K562 (cell line): ENCODE data around the gene FSCN2. TPM values are rescaled to one million over a fixed set of nuclear protein-coding genes. Genes with fewer than 3 reads are reported as not detected.

Source experiments
- ATAC-seq: fragments of 200-7000 bp; cut with Tn5 transposase; 3 replicates; pipeline ENCODE4 v1.9.1; 2020; ENCODE audit warnings: moderate library complexity
- BruUV-seq: library from RNA; stranded (reverse); fragments of 400-500 nt; replicated peaks from 2 replicates; lab custom pipeline; 2021; lab: Mats Ljungman, UMichigan
- CTCF ChIA-PET: fragments of 300-600 bp; formaldehyde crosslinking; extraction: SDS; loops from one replicate; lab custom pipeline; 2021; ENCODE audit warnings: low intra/inter-chr PET ratio; lab: Yijun Ruan, JAX
- POLR2A ChIA-PET: fragments of 300-600, 350-650 bp; sonication (Branson Sonifier 250); formaldehyde crosslinking; extraction: SDS; loops from one replicate; lab custom pipeline; 2021; ENCODE audit warnings: antibody characterized with exemption, inconsistent platforms; lab: Yijun Ruan, JAX
- DNase-seq, 4 experiments: peaks; one replicate each; pipeline versions ENCODE4 v3.0.0 to v3.0.0-alpha.2; 2011 to 2018; ENCODE audit warnings: low spot score in 3 of 4, mixed read lengths in 3 of 4; ENCODE audit errors: extremely low read depth in 1 of 4
- FAIRE-seq: peaks from 2 replicates; lab custom pipeline; 2011; peaks lifted over from hg19 to GRCh38; lab: Jason Lieb, UNC
- H2AFZ ChIP-seq: 2 replicates; pipeline ENCODE4 v1.6.0; 2011; ENCODE audit warnings: low read depth, low read length, control low read depth, inconsistent platforms
- H3K27ac ChIP-seq: fragments of 200-600 bp; 3 replicates; pipeline ENCODE4 v1.8.0; 2011; ENCODE audit warnings: low read depth, mild to moderate bottlenecking, control low read depth, inconsistent platforms, low read length, moderate library complexity, mixed read lengths; ENCODE audit errors: extremely low read depth
- H3K27me3 ChIP-seq, 2 experiments: fragments of 300-600 bp in 1 of 2; 2 replicates in 1 of 2; 3 replicates in 1 of 2; pipeline versions ENCODE4 v1.6.0 to v1.8.0; 2011; ENCODE audit warnings: inconsistent platforms in 2 of 2, low read length in 2 of 2, mild to moderate bottlenecking in 1 of 2, mixed read lengths in 1 of 2, moderate library complexity in 1 of 2; ENCODE audit not compliant: control insufficient read depth in 2 of 2, insufficient read depth in 2 of 2
- H3K36me3 ChIP-seq: fragments of 300-600 bp; 3 replicates; pipeline ENCODE4 v1.8.0; 2011; ENCODE audit warnings: mild to moderate bottlenecking, low read length, inconsistent platforms; ENCODE audit not compliant: control insufficient read depth, insufficient read depth
- H3K4me1 ChIP-seq, 2 experiments: fragments of 200-600 bp in 1 of 2; replicated peaks in 1 of 2; 2 replicates in 1 of 2; 3 replicates in 1 of 2; pipeline versions ENCODE4 v1.5.1 to v1.8.0; 2011; ENCODE audit warnings: inconsistent platforms in 2 of 2, low read length in 2 of 2, mild to moderate bottlenecking in 1 of 2, mixed read lengths in 1 of 2, moderate library complexity in 1 of 2; ENCODE audit not compliant: control insufficient read depth in 2 of 2, insufficient read depth in 2 of 2
- H3K4me2 ChIP-seq: 2 replicates; pipeline ENCODE4 v1.6.1; 2011; ENCODE audit warnings: low read length, control low read depth, inconsistent platforms, mixed read lengths; ENCODE audit not compliant: insufficient read depth
- H3K4me3 ChIP-seq: fragments of 200-600 bp; sonication (generic), shearing (Covaris generic); 2 replicates; pipeline ENCODE4 v1.5.1; 2016; ENCODE audit warnings: control low read depth, inconsistent platforms
- H3K79me2 ChIP-seq: fragments of 200-600 bp; 3 replicates; pipeline ENCODE4 v1.8.0; 2011; ENCODE audit warnings: low read length, inconsistent platforms; ENCODE audit not compliant: control insufficient read depth, insufficient read depth
- H3K9ac ChIP-seq, 2 experiments: 2 replicates each; pipeline versions ENCODE4 v1.6.0 to v1.6.1; 2011; ENCODE audit warnings: low read depth in 2 of 2, low read length in 2 of 2, control low read depth in 1 of 2, inconsistent platforms in 1 of 2, mild to moderate bottlenecking in 1 of 2, mixed read lengths in 1 of 2; ENCODE audit not compliant: insufficient read depth in 1 of 2
- H3K9me1 ChIP-seq: one replicate; pipeline ENCODE4 v1.6.0; 2011; ENCODE audit warnings: inconsistent platforms, mild to moderate bottlenecking, low read length, moderate library complexity; ENCODE audit not compliant: control insufficient read depth, insufficient read depth
- H3K9me3 ChIP-seq: replicated peaks from 2 replicates; pipeline ENCODE4 v1.5.1; 2011; ENCODE audit warnings: low read depth, low read length, inconsistent platforms; ENCODE audit not compliant: control insufficient read depth, insufficient read depth
- H4K20me1 ChIP-seq: replicated peaks from 2 replicates; pipeline ENCODE4 v1.6.1; 2011; ENCODE audit warnings: low read length, inconsistent platforms, mixed read lengths; ENCODE audit not compliant: control insufficient read depth, insufficient read depth
- CBX1 ChIP-seq: sonication (generic); IDR thresholded peaks from 2 replicates; pipeline ENCODE4 v1.6.1; 2016; ENCODE audit warnings: antibody characterized with exemption, low read depth, mild to moderate bottlenecking
- FOXM1 ChIP-seq, 2 experiments: fragments of 450-650 bp in 1 of 2; sonication (generic) in 1 of 2; formaldehyde crosslinking in 1 of 2; IDR thresholded peaks; 2 replicates each; pipeline versions ENCODE4 v1.6.1 to v1.9.0; 2017 to 2022; ENCODE audit warnings: low read depth in 2 of 2, mild to moderate bottlenecking in 2 of 2, missing genetic modification reagents in 1 of 2, moderate library complexity in 1 of 2
- JUND ChIP-seq, 2 experiments: IDR thresholded peaks; 2 replicates in 1 of 2; 3 replicates in 1 of 2; pipeline ENCODE4 v1.6.1; 2011; ENCODE audit warnings: borderline replicate concordance in 2 of 2, low read depth in 2 of 2, low read length in 2 of 2, improper control_type of control experiment in 1 of 2, missing biosample characterization in 1 of 2, missing genetic modification characterization in 1 of 2, missing genetic modification reagents in 1 of 2
- NFIC ChIP-seq: fragments of 450-650 bp; IDR thresholded peaks from 2 replicates; pipeline ENCODE4 v1.6.1; 2017; ENCODE audit warnings: mild to moderate bottlenecking, inconsistent platforms
- PRMT5 ChIP-seq: sonication (generic); formaldehyde crosslinking; IDR thresholded peaks from 2 replicates; pipeline ENCODE4 v1.5.0; 2020; ENCODE audit warnings: missing genetic modification reagents
- ZBTB17 ChIP-seq: fragments of 450-650 bp; formaldehyde crosslinking; IDR thresholded peaks from 2 replicates; pipeline ENCODE4 v1.4.0; 2020; ENCODE audit warnings: mild to moderate bottlenecking
- ZKSCAN3 ChIP-seq: fragments of 250-450 bp; sonication (Bioruptor Pico); IDR thresholded peaks from 2 replicates; pipeline ENCODE4 v1.4.0; 2020
- WGBS: fragments of 100-300 bp; shearing (Covaris generic); methylation state at CpG from one replicate; pipeline ENCODE4 v1.1.6; 2016; ENCODE audit warnings: low coverage, mixed read lengths; ENCODE audit not compliant: insufficient coverage; ENCODE audit errors: missing lambda C conversion rate; 5-methylcytosine and 5-hydroxymethylcytosine counted together
- in situ Hi-C: fragments of 300-500 bp; cut with MboI; formaldehyde crosslinking; loops from 4 replicates; pipeline ENCODE4 v1.15.0; 2018; ENCODE audit warnings: inconsistent platforms, mixed read lengths
- intact Hi-C: fragments of 100-400 bp; cut with micrococcal nuclease; formaldehyde crosslinking; loops from 2 replicates; pipeline ENCODE4 v1.14.2; 2022
- polyA plus RNA-seq, 8 experiments: library from polyadenylated mRNA; depleted of rRNA in 4 of 8; stranded (reverse) in 5 of 8; unstranded in 3 of 8; fragments of >200 nt; fragmentation: Nextera tagmentation in 2 of 8; fragmentation: Illumina TruSeq in 1 of 8; extraction: Ambion mirVana in 2 of 8; extraction: Trizol in 1 of 8; gene quantifications; 2 replicates each; pipeline versions ENCODE4 v1.2.1 to v1.2.3, GENCODE V29; 2011 to 2014; ENCODE audit warnings: inconsistent platforms in 1 of 8, missing spikeins in 1 of 8
- total RNA-seq, 7 experiments: library from RNA; depleted of rRNA in 6 of 7; stranded (reverse); fragments of >200 nt in 6 of 7; fragmentation: Illumina TruSeq in 2 of 7; extraction: Trizol in 2 of 7; gene quantifications; 2 replicates each; pipeline versions ENCODE4 v1.2.1 to v1.2.3, GENCODE V29; 2011 to 2021; ENCODE audit warnings: low replicate concordance in 1 of 7
- TF ChIP-seq, protein P1 (sequence below): IDR thresholded peaks from 2 replicates; pipeline ENCODE4 v1.6.1; 2012; ENCODE audit warnings: low read depth, low read length, improper control_type of control experiment, borderline replicate concordance
- TF ChIP-seq, protein P2 (sequence below): IDR thresholded peaks from 2 replicates; pipeline ENCODE4 v1.6.1; 2014; ENCODE audit warnings: antibody characterized with exemption
- TF ChIP-seq, protein P3 (sequence below): fragments of 150-350 bp; conservative IDR thresholded peaks from 2 replicates; pipeline ENCODE4 v1.6.1; 2014; ENCODE audit warnings: low read length
- TF ChIP-seq, protein P4 (sequence below): sonication (generic); formaldehyde crosslinking; IDR thresholded peaks from 2 replicates; pipeline ENCODE4 v1.8.1; 2023; ENCODE audit warnings: mild to moderate bottlenecking, missing genetic modification reagents
- TF ChIP-seq, protein P5 (sequence below): fragments of 250-450 bp; sonication (Bioruptor Pico); IDR thresholded peaks from 2 replicates; pipeline ENCODE4 v1.8.0; 2022; ENCODE audit warnings: inconsistent platforms

The FSCN2 gene
- total and polyA plus RNA-seq, 9 of the 15 experiments (the other 6 are each of a cell fraction or from before 2014, with no cell fraction given): 0.08 TPM; not detected in 8

DNA sequence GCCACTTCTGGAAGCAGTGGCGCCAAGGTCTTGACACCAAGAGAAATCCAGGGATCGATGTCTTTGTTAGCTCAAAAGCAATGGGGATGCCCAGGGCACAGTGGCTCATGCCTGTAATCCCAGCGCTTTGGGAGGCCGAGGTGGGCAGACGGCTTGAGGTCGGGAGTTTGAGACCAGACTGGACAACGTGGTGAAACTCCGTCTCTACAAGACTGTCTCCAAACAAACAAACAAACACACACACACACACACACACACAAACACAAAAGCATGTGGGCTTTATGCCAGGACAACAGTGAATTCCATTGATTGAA is 46.4 kb downstream of the FSCN2 start:
- BruUV-seq: no TSS peak
- Histone ChIP-seq H3K4me3 (no peak overlapping the region), H3K4me1 (peaks cover 0 to 9% of the 10 kb centered on the region in 2 experiments; a peak in 3 of 5 replicates), H3K36me3 (peaks cover 94% of the 10 kb centered on the region), H3K9me1 (no peaks in the 10 kb centered on the region), H3K9ac (no peak overlapping the region), H3K27me3 (no peaks in the 10 kb centered on the region), H4K20me1 (peaks cover 3% of the 10 kb centered on the region; the same call in 1 of the 2 replicates), H2AFZ (no peak overlapping the region), H3K9me3 (no peaks in the 10 kb centered on the region), H3K79me2 (peaks cover 2% of the 10 kb centered on the region; the same call in 1 of the 3 replicates), H3K4me2 (no peak overlapping the region), H3K27ac (no peak overlapping the region)
- ATAC-seq: no peak
- in situ Hi-C loops (no loop called here), intact Hi-C loops (no loop called here)
- FAIRE-seq: no peak
- POLR2A ChIA-PET: no interaction called here
- no peak for DNase-seq
- CTCF ChIA-PET: no interaction called here
- 91% methylated on average over 8 of the region's 8 CpGs for WGBS
- TF ChIP-seq, protein P1, sequence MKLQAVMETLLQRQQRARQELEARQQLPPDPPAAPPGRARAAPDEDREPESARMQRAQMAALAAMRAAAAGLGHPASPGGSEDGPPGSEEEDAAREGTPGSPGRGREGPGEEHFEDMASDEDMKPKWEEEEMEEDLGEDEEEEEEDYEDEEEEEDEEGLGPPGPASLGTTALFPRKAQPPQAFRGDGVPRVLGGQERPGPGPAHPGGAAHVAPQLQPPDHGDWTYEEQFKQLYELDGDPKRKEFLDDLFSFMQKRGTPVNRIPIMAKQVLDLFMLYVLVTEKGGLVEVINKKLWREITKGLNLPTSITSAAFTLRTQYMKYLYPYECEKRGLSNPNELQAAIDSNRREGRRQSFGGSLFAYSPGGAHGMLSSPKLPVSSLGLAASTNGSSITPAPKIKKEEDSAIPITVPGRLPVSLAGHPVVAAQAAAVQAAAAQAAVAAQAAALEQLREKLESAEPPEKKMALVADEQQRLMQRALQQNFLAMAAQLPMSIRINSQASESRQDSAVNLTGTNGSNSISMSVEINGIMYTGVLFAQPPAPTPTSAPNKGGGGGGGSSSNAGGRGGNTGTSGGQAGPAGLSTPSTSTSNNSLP: no peak
- TF ChIP-seq, protein P2, sequence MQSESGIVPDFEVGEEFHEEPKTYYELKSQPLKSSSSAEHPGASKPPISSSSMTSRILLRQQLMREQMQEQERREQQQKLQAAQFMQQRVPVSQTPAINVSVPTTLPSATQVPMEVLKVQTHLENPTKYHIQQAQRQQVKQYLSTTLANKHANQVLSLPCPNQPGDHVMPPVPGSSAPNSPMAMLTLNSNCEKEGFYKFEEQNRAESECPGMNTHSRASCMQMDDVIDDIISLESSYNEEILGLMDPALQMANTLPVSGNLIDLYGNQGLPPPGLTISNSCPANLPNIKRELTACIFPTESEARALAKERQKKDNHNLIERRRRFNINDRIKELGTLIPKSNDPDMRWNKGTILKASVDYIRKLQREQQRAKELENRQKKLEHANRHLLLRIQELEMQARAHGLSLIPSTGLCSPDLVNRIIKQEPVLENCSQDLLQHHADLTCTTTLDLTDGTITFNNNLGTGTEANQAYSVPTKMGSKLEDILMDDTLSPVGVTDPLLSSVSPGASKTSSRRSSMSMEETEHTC: no peak
- TF ChIP-seq, protein P3, sequence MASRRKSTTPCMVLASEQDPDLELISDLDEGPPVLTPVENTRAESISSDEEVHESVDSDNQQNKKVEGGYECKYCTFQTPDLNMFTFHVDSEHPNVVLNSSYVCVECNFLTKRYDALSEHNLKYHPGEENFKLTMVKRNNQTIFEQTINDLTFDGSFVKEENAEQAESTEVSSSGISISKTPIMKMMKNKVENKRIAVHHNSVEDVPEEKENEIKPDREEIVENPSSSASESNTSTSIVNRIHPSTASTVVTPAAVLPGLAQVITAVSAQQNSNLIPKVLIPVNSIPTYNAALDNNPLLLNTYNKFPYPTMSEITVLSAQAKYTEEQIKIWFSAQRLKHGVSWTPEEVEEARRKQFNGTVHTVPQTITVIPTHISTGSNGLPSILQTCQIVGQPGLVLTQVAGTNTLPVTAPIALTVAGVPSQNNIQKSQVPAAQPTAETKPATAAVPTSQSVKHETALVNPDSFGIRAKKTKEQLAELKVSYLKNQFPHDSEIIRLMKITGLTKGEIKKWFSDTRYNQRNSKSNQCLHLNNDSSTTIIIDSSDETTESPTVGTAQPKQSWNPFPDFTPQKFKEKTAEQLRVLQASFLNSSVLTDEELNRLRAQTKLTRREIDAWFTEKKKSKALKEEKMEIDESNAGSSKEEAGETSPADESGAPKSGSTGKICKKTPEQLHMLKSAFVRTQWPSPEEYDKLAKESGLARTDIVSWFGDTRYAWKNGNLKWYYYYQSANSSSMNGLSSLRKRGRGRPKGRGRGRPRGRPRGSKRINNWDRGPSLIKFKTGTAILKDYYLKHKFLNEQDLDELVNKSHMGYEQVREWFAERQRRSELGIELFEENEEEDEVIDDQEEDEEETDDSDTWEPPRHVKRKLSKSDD: no peak
- TF ChIP-seq JUND (IDR thresholded peaks at IDR 0.05; ENCODE audit: borderline replicate concordance, low read depth, low read length) (no peak), JUND (tag; IDR thresholded peaks at IDR 0.05; ENCODE audit: borderline replicate concordance, low read depth, low read length) (no peak), FOXM1 (IDR thresholded peaks at IDR 0.05; ENCODE audit: low read depth) (no peak), FOXM1 (CRISPR knock-in tag; IDR thresholded peaks at IDR 0.05; ENCODE audit: low read depth) (no peak), PRMT5 (CRISPR knock-in tag) (no peak), NFIC (no peak), CBX1 (no peak), ZBTB17 (CRISPR knock-in tag) (no peak), ZKSCAN3 (CRISPR knock-in tag) (no peak)
- TF ChIP-seq, protein P4, sequence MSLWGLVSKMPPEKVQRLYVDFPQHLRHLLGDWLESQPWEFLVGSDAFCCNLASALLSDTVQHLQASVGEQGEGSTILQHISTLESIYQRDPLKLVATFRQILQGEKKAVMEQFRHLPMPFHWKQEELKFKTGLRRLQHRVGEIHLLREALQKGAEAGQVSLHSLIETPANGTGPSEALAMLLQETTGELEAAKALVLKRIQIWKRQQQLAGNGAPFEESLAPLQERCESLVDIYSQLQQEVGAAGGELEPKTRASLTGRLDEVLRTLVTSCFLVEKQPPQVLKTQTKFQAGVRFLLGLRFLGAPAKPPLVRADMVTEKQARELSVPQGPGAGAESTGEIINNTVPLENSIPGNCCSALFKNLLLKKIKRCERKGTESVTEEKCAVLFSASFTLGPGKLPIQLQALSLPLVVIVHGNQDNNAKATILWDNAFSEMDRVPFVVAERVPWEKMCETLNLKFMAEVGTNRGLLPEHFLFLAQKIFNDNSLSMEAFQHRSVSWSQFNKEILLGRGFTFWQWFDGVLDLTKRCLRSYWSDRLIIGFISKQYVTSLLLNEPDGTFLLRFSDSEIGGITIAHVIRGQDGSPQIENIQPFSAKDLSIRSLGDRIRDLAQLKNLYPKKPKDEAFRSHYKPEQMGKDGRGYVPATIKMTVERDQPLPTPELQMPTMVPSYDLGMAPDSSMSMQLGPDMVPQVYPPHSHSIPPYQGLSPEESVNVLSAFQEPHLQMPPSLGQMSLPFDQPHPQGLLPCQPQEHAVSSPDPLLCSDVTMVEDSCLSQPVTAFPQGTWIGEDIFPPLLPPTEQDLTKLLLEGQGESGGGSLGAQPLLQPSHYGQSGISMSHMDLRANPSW (CRISPR knock-in tag): no peak
- TF ChIP-seq, protein P5, sequence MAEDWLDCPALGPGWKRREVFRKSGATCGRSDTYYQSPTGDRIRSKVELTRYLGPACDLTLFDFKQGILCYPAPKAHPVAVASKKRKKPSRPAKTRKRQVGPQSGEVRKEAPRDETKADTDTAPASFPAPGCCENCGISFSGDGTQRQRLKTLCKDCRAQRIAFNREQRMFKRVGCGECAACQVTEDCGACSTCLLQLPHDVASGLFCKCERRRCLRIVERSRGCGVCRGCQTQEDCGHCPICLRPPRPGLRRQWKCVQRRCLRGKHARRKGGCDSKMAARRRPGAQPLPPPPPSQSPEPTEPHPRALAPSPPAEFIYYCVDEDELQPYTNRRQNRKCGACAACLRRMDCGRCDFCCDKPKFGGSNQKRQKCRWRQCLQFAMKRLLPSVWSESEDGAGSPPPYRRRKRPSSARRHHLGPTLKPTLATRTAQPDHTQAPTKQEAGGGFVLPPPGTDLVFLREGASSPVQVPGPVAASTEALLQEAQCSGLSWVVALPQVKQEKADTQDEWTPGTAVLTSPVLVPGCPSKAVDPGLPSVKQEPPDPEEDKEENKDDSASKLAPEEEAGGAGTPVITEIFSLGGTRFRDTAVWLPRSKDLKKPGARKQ (CRISPR knock-in tag): no peak
